ENCODE results near the gene KIF5A. TPM values are rescaled to one million over a fixed set of nuclear protein-coding genes. Genes with fewer than 3 reads are reported as not detected.
A peak's percentile ranks its signal among the peaks of the same experiment; 100 is the strongest.

The KIF5A gene
- total RNA-seq, 1 donor from 2014 or later: 7.9 TPM

- Histone ChIP-seq H4K20me1 (ENCODE audit: low read depth) (no peaks in the 10 kb centered on the region), H3K27ac (no peak within 1 kb of the TSS), H3F3A (ENCODE audit: low read depth) (peaks cover 5% of the 10 kb centered on the region), H3K79me2 (ENCODE audit: low read depth) (peaks cover 21% of the 10 kb centered on the region), H3K4me1 (peaks cover 6% of the 10 kb centered on the region), H3K9me3 (ENCODE audit: low read depth) (no peaks in the 10 kb centered on the region), H3K9ac (peak within 1 kb of the TSS; percentile 34), H2AFZ (replicated peaks) (peak within 1 kb of the TSS; percentile 80), H3K27me3 (peaks cover 6% of the 10 kb centered on the region), H3K4me2 (peak within 1 kb of the TSS; percentile 87), H3K36me3 (no peaks in the 10 kb centered on the region), H3K4me3 (peak within 1 kb of the TSS; percentile 61)
- peak within 1 kb of the TSS; percentile 84 for H3K27ac Mint-ChIP-seq
- H3K4me1 Mint-ChIP-seq: peaks cover 16% of the 10 kb centered on the region
- H3K27me3 Mint-ChIP-seq (ENCODE audit: insufficient read depth, low read depth): peaks cover 5% of the 10 kb centered on the region
- DNase-seq (ENCODE audit: low spot score): peak; percentile 93
- H3K4me3 Mint-ChIP-seq: peak within 1 kb of the TSS; percentile 94
- TF ChIP-seq EZH2 (IDR thresholded peaks at IDR 0.05): no peak
- no peak for TF ChIP-seq CTCF (IDR thresholded peaks at IDR 0.05)
- no peak for TF ChIP-seq EZH2phosphoT487 (IDR thresholded peaks at IDR 0.05)
- no peaks in the 10 kb centered on the region for H3K36me3 Mint-ChIP-seq
- H3K9me3 Mint-ChIP-seq: no peaks in the 10 kb centered on the region
Measured at GRCh38 chr12:57590864-57591781, 41.3 kb downstream of the KIF5A start, which contains the start of gene PIP4K2C. TSS of gene PIP4K2C (plus strand) at chr12:57591192. CDS start at chr12:57591290, 98 bp downstream.

GRCh38 chr12:57591782-57592325 lies 42.0 kb downstream of the KIF5A start:
- no peaks in the 10 kb centered on the region for H3K9me3 Mint-ChIP-seq
- TF ChIP-seq CTCF (IDR thresholded peaks at IDR 0.05) (no peak), EZH2 (IDR thresholded peaks at IDR 0.05) (no peak), EZH2phosphoT487 (IDR thresholded peaks at IDR 0.05) (no peak)
- DNase-seq (ENCODE audit: low spot score): no peak
- Histone ChIP-seq H3K36me3 (no peaks in the 10 kb centered on the region), H3K27ac (no peak overlapping the region), H3K9ac (peak overlapping the region; percentile 34), H3K4me1 (peaks cover 6% of the 10 kb centered on the region), H3F3A (ENCODE audit: low read depth) (peaks cover 5% of the 10 kb centered on the region), H4K20me1 (ENCODE audit: low read depth) (no peaks in the 10 kb centered on the region), H3K4me2 (peak overlapping the region; percentile 87), H3K4me3 (peak overlapping the region; percentile 61), H3K27me3 (peaks cover 6% of the 10 kb centered on the region), H3K79me2 (ENCODE audit: low read depth) (peaks cover 21% of the 10 kb centered on the region), H3K9me3 (ENCODE audit: low read depth) (no peaks in the 10 kb centered on the region), H2AFZ (replicated peaks) (peak overlapping the region; percentile 80)
- H3K27me3 Mint-ChIP-seq (ENCODE audit: insufficient read depth, low read depth): peaks cover 5% of the 10 kb centered on the region
- peak overlapping the region; percentile 94 for H3K4me3 Mint-ChIP-seq
- H3K36me3 Mint-ChIP-seq: no peaks in the 10 kb centered on the region
- H3K4me1 Mint-ChIP-seq: peaks cover 16% of the 10 kb centered on the region
- H3K27ac Mint-ChIP-seq: peak overlapping the region; percentile 84

GRCh38 chr12:57592551-57593165 lies 42.8 kb downstream of the KIF5A start:
- Mint-ChIP-seq H3K9me3 (no peaks in the 10 kb centered on the region), H3K4me1 (peaks cover 16% of the 10 kb centered on the region), H3K36me3 (no peaks in the 10 kb centered on the region), H3K27ac (no peak overlapping the region), H3K4me3 (peak overlapping the region; percentile 94), H3K27me3 (ENCODE audit: insufficient read depth, low read depth) (peaks cover 5% of the 10 kb centered on the region)
- TF ChIP-seq CTCF (IDR thresholded peaks at IDR 0.05): no peak
- no peak for TF ChIP-seq EZH2 (IDR thresholded peaks at IDR 0.05)
- TF ChIP-seq EZH2phosphoT487 (IDR thresholded peaks at IDR 0.05): no peak
- no peaks in the 10 kb centered on the region for H3K9me3 ChIP-seq (ENCODE audit: low read depth)
- H4K20me1 ChIP-seq (ENCODE audit: low read depth): no peaks in the 10 kb centered on the region
- peaks cover 6% of the 10 kb centered on the region for H3K4me1 ChIP-seq
- H3K36me3 ChIP-seq: no peaks in the 10 kb centered on the region
- peaks cover 21% of the 10 kb centered on the region for H3K79me2 ChIP-seq (ENCODE audit: low read depth)
- peaks cover 6% of the 10 kb centered on the region for H3K27me3 ChIP-seq
- peak overlapping the region; percentile 87 for H3K4me2 ChIP-seq
- DNase-seq (ENCODE audit: low spot score): no peak
- no peak overlapping the region for H2AFZ ChIP-seq (replicated peaks)
- H3K4me3 ChIP-seq: no peak overlapping the region
- H3F3A ChIP-seq (ENCODE audit: low read depth): peaks cover 5% of the 10 kb centered on the region
- H3K9ac ChIP-seq: no peak overlapping the region
- H3K27ac ChIP-seq: no peak overlapping the region

All from neural progenitor cell (in vitro differentiated cells).